Spleen (tissue), 11 donors: Measurements from ENCODE around the gene PEX7. TPM values are rescaled to one million over a fixed set of nuclear protein-coding genes. Genes with fewer than 3 reads are reported as not detected.

Experiments used
- DNase-seq: peaks from one replicate; pipeline ENCODE4 v3.0.0-alpha.2; 2020
- H3K27ac ChIP-seq, 8 donors: fragments of 200-600 bp; sonication (generic) in 7 of 8; 1 replicate in 4 of 8; 2 replicates in 4 of 8; pipeline versions ENCODE4 v1.5.0 to v1.8.0; 2016 to 2021; ENCODE audit warnings: inconsistent platforms in 4 of 8, mild to moderate bottlenecking in 4 of 8, moderate library complexity in 1 of 8
- H3K27me3 ChIP-seq, 7 donors: fragments of 200-600 bp; sonication (generic) in 6 of 7; replicated peaks in 1 of 7; 1 replicate in 4 of 7; 2 replicates in 3 of 7; pipeline versions ENCODE4 v1.5.0 to v1.8.0; 2016 to 2021; ENCODE audit warnings: inconsistent platforms in 3 of 7, mild to moderate bottlenecking in 1 of 7
- H3K36me3 ChIP-seq, 6 donors: fragments of 200-600 bp; sonication (generic) in 5 of 6; 1 replicate in 4 of 6; 2 replicates in 2 of 6; pipeline versions ENCODE4 v1.5.0 to v1.8.0; 2016 to 2021; ENCODE audit warnings: inconsistent platforms in 2 of 6
- H3K4me1 ChIP-seq, 6 donors: fragments of 200-600 bp; sonication (generic) in 5 of 6; 1 replicate in 3 of 6; 2 replicates in 3 of 6; pipeline versions ENCODE4 v1.5.0 to v1.8.0; 2016 to 2021; ENCODE audit warnings: inconsistent platforms in 3 of 6
- H3K4me3 ChIP-seq, 8 donors: fragments of 200-600 bp; sonication (generic) in 7 of 8; 1 replicate in 4 of 8; 2 replicates in 4 of 8; pipeline versions ENCODE4 v1.5.0 to v1.8.0; 2016 to 2021; ENCODE audit warnings: inconsistent platforms in 4 of 8, mild to moderate bottlenecking in 4 of 8, moderate library complexity in 2 of 8
- H3K9me3 ChIP-seq, 8 donors: fragments of 200-600 bp; sonication (generic) in 7 of 8; 1 replicate in 4 of 8; 2 replicates in 4 of 8; pipeline versions ENCODE4 v1.5.0 to v1.8.0; 2016 to 2021; ENCODE audit warnings: inconsistent platforms in 4 of 8
- POLR2A ChIP-seq, 3 donors: fragments of 450-650 bp; IDR thresholded peaks; one replicate each; pipeline ENCODE4 v1.5.1; 2017; ENCODE audit warnings: antibody characterized with exemption in 3 of 3, mild to moderate bottlenecking in 1 of 3
- POLR2AphosphoS5 ChIP-seq, 3 donors: sonication (generic); formaldehyde crosslinking; IDR thresholded peaks; one replicate each; pipeline ENCODE4 v1.5.1; 2017; ENCODE audit warnings: antibody characterized with exemption in 3 of 3
- WGBS, 5 donors: extraction: QIAGEN DNeasy Blood & Tissue Kit in 3 of 5; methylation state at CpG; one replicate each; pipeline versions ENCODE4 v1.1.5 to v1.1.7; 2013 to 2018; 5-methylcytosine and 5-hydroxymethylcytosine counted together
- intact Hi-C: fragments of 100-400 bp; cut with DNase I; formaldehyde crosslinking; loops from one replicate; pipeline ENCODE4 v1.15.0; 2023; ENCODE audit warnings: low total_unique reads
- polyA plus RNA-seq, 3 donors: library from polyadenylated mRNA; stranded (reverse); fragments of 200-250 nt; gene quantifications; one replicate each; pipeline ENCODE4 v1.2.1, GENCODE V29; 2013
- total RNA-seq, 7 donors: library from RNA; depleted of rRNA in 3 of 7; stranded (reverse); fragments of >200 nt in 3 of 7; fragmentation: NEBNext Ultra II Directional in 4 of 7; extraction: Animal tissue kit (Norgen Biotek cat#: 25700) in 4 of 7; gene quantifications; one replicate each; pipeline versions ENCODE4 v1.1.0 to v1.2.1, GENCODE V29; 2016 to 2021
- TF ChIP-seq, protein P1 (sequence below), 11 experiments: fragments of 200-600 bp in 7 of 11; fragments of 450-650 bp in 4 of 11; sonication (generic) in 4 of 11; IDR thresholded peaks in 8 of 11; conservative IDR thresholded peaks in 3 of 11; 1 replicate in 7 of 11; 2 replicates in 4 of 11; pipeline versions ENCODE4 v1.4.0 to v1.8.0; 2016 to 2021; ENCODE audit warnings: antibody characterized with exemption in 11 of 11, inconsistent platforms in 4 of 11, mild to moderate bottlenecking in 1 of 11
- donor health status: healthy with polysubstance abuse.
- donor health status: DM: no; HTN: no; CAD: no; lungs with moderate emphysema.
- donor health status: DM: no; HTN: no; CAD: no.
- donor health status: Bipolar disorder and iron deficiency.
- donor health status: healthy.
- donor health status: DM: no; HTN: no; CAD: no.
- donor health status: DM: yes; HTN: yes; CAD: no.

PEX7 gene
- total and polyA plus RNA-seq, 10 donors, result 2.2 to 6.4 (median 5.0) TPM

DNA sequence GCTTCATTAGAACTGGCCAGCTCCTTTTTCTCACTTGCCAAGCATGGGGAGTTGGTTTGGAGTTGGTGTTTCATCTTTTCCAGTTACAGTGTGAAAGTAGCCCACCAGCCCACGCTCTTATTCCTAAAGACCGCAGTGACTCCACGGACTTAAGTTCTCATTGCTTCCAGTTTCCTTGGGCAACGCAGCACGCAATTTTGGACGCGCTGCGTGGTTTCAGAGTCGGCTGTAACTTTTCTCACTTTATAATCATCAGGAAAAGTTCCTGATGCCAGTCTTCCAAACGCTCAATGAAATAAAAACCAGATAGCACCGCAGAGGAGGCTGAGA is 381 bp upstream of the PEX7 start:
- intact Hi-C loops, result no loop called here
- TF ChIP-seq, protein P1, sequence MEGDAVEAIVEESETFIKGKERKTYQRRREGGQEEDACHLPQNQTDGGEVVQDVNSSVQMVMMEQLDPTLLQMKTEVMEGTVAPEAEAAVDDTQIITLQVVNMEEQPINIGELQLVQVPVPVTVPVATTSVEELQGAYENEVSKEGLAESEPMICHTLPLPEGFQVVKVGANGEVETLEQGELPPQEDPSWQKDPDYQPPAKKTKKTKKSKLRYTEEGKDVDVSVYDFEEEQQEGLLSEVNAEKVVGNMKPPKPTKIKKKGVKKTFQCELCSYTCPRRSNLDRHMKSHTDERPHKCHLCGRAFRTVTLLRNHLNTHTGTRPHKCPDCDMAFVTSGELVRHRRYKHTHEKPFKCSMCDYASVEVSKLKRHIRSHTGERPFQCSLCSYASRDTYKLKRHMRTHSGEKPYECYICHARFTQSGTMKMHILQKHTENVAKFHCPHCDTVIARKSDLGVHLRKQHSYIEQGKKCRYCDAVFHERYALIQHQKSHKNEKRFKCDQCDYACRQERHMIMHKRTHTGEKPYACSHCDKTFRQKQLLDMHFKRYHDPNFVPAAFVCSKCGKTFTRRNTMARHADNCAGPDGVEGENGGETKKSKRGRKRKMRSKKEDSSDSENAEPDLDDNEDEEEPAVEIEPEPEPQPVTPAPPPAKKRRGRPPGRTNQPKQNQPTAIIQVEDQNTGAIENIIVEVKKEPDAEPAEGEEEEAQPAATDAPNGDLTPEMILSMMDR (IDR thresholded peaks at IDR 0.05 in 8 of 11, conservative IDR thresholded peaks at IDR 0.05 in 3 of 11), result no peak
- TF ChIP-seq POLR2A (IDR thresholded peaks at IDR 0.05) (no peak), POLR2AphosphoS5 (IDR thresholded peaks at IDR 0.05) (no peak)
- Histone ChIP-seq H3K9me3 (no peaks in the 10 kb centered on the region), H3K4me3 (peak overlapping the region; percentile 54 to 81 (median 64)), H3K27ac (peak overlapping the region; percentile 92 to 95 (median 93)), H3K27me3 (no peaks in the 10 kb centered on the region), H3K36me3 (peaks cover 0 to 20% (median 9%) of the 10 kb centered on the region in 6 donors), H3K4me1 (peaks cover 4 to 22% (median 12%) of the 10 kb centered on the region in 6 donors)
- 0 to 1% (median 0%) methylated on average over 11 of the region's 11 CpGs for WGBS, 5 donors
- DNase-seq, result no peak

DNA sequence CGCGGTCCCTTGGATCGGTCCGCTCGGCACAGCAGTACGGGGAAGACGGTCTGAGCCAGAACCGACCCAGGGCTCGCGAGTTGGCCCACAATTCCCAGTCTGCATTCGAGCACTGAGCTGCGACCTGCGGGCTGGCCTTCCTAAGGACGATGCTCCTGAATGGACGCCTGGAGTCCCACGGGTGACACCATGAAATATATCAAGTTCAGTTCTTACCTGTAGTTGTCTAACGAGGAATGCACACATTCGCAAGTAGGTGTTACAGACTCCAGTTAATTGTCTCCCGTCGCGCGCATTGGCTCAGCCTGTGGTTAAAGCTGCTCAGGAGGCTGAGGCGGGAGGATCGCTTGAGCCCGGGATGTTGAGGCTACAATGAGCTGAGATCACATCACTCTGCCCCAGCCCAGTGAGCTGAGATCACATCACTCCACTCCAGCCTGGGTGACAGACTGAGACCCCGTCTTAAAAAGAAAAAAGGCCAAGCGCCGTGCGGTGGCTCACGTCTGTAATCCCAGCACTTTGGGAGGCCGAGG is 802 bp downstream of the PEX7 start:
- WGBS, 5 donors, result 57 to 90% (median 63%) methylated on average over 19 to 31 of the region's 31 CpGs
- Histone ChIP-seq H3K4me3 (peak overlapping the region; percentile 54 to 81 (median 64)), H3K4me1 (peaks cover 4 to 29% (median 12%) of the 10 kb centered on the region in 6 donors), H3K9me3 (no peaks in the 10 kb centered on the region), H3K27ac (peak overlapping the region; percentile 92 to 95 (median 93)), H3K36me3 (peaks cover 0 to 28% (median 9%) of the 10 kb centered on the region in 6 donors), H3K27me3 (no peaks in the 10 kb centered on the region)
- intact Hi-C loops, result no loop called here
- DNase-seq, result peak; percentile 78
- TF ChIP-seq, protein P1 (IDR thresholded peaks at IDR 0.05 in 8 of 11, conservative IDR thresholded peaks at IDR 0.05 in 3 of 11), result peak in 1 of 11 experiments; percentile 1
- TF ChIP-seq POLR2A (IDR thresholded peaks at IDR 0.05) (no peak), POLR2AphosphoS5 (IDR thresholded peaks at IDR 0.05) (no peak)

DNA sequence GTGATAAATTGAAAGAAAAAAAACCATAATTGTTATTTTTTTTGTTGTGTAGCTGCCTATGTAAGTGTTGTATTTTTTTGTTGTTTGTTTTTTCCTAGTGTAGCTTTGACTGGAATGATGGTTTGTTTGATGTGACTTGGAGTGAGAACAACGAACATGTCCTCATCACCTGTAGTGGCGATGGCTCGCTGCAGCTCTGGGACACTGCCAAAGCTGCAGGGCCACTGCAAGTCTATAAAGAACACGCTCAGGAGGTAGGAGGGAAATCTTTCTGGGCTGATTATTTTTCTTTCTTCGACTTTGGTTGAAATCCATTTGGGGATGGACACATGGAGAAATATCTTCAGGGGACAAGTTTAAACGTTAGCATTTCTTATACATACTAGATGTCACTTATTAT is 3.8 kb downstream of the PEX7 start:
- no peak for DNase-seq
- Histone ChIP-seq H3K4me3 (no peak overlapping the region), H3K9me3 (peaks cover 0 to 16% (median 6%) of the 10 kb centered on the region in 8 donors), H3K27ac (no peak overlapping the region), H3K27me3 (no peaks in the 10 kb centered on the region), H3K36me3 (peaks cover 0 to 52% (median 18%) of the 10 kb centered on the region in 6 donors), H3K4me1 (peaks cover 4 to 36% (median 12%) of the 10 kb centered on the region in 6 donors)
- intact Hi-C loops, result no loop called here
- WGBS, 5 donors, result 88 to 96% (median 95%) methylated on average over 6 of the region's 6 CpGs
- TF ChIP-seq, protein P1 (IDR thresholded peaks at IDR 0.05 in 8 of 11, conservative IDR thresholded peaks at IDR 0.05 in 3 of 11), result no peak

DNA sequence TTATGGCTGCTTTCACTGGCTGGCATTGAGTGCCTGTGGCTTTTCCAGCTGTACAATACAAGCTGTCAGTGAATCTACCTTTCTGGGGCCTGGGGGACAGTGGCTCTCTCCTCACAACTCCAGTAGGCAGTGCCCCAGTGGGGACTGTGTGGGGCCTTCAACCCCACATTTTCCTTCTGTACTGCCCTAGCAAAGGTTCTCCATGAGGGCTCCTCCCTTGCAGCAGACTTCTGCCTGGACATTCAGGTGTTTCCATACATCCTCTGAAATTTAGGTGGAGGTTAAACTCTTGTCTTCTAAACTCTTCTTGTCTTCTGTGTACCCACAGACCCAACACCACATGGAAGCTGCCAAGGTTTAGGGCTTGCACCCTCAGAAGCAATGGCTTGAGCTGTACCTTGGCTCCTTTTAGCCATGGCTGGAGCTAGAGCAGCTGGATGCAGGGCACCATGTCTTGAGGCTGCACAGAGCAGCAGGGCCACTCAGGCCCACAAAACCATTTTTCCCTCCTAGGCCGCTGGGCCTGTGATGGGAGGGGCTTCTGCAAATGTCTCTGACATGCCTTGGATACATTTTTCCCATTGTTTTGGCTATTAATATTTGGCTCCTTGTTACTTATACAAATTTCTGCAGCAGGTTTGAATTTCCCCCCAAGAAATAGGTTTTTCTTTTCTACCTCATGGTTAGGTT is 9.6 kb downstream of the PEX7 start:
- DNase-seq, result no peak
- Histone ChIP-seq H3K36me3 (peaks cover 0 to 70% (median 23%) of the 10 kb centered on the region in 6 donors), H3K4me1 (peaks cover 0 to 15% (median 0%) of the 10 kb centered on the region in 6 donors), H3K27me3 (no peaks in the 10 kb centered on the region), H3K4me3 (no peak overlapping the region), H3K9me3 (peaks cover 3 to 33% (median 23%) of the 10 kb centered on the region in 8 donors), H3K27ac (no peak overlapping the region)
- TF ChIP-seq, protein P1 (IDR thresholded peaks at IDR 0.05 in 8 of 11, conservative IDR thresholded peaks at IDR 0.05 in 3 of 11), result no peak
- TF ChIP-seq POLR2A (IDR thresholded peaks at IDR 0.05) (no peak), POLR2AphosphoS5 (IDR thresholded peaks at IDR 0.05) (no peak)
- intact Hi-C loops, result no loop called here
- WGBS, 5 donors, result 95 to 100% (median 100%) methylated on average over 1 of the region's 1 CpG
